PC-3 (cell line): ENCODE results near the gene TSPAN17.

ENCODE experiments used
- CTCF ChIP-seq: fragments of 300-600 bp; sonication (generic); conservative IDR thresholded peaks from 2 replicates; pipeline ENCODE4 v1.5.1; 2017; ENCODE audit warnings: antibody characterized with exemption, low read depth, mild to moderate bottlenecking, low read length
- EZH2phosphoT487 ChIP-seq: fragments of 300-600 bp; sonication (generic); IDR thresholded peaks from 2 replicates; pipeline ENCODE4 v1.6.1; 2018; ENCODE audit warnings: mild to moderate bottlenecking, antibody characterized with exemption, low read length, borderline replicate concordance

- TF ChIP-seq CTCF (no peak), EZH2phosphoT487 (no peak)
These were observed 3.1 kb downstream of the TSPAN17 start for GRCh38 chr5:176650354-176650884.
